Measurements from ENCODE around the gene MCAM. TPM values are rescaled to one million over a fixed set of nuclear protein-coding genes. Genes with fewer than 3 reads are reported as not detected.

The MCAM gene
- total RNA-seq, 4 donors from 2014 or later, result 612 to 1,198 (median 830) TPM

DNA sequence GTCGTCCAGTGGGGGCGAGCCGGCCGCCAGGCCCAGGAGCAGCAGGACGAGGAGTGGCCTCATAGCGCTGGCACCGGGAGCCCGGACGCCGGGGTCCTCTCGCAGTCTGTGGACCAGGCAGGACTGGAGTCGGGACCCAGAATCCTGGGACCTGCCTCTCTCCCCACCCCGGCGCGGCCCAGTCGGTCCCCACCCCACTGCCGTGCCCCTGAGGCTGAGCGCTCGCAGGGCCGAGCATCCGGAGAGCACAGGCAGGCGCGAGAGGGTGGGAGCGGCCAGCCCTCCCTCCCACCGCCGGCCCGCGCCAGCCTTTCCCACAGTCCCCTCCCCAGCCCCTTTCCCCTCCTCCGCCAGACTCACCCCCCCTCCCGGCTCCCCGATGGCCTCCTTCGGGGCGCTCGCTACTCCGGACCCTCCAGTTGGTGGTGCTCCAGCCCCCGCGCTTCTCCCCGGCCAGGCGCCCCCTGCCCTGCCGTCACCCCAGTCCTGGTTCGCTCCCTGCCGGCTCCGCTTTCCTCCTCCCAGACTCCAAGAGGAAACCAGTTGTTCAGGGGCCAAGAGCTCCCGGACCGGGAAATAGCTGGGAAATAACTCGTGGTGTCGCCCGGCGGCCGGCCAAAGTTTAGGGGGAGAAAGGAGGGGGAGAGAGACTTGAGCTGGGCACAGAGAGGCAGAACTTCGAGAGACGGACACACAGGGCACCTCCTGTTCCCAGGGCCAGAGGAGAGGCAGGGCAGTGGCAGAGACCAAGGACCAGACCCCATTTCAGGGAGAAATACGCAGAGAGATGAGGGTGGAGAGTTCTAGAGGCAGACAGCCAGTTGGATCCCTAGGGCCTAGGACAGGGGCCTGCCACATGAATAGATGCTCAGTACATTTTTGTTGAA lies 23.6 kb upstream of the MCAM start, which contains the start of gene C1QTNF5:
Gene C1QTNF5, minus strand, starts transcription at position 549 of the 887 bp plus-strand sequence. Its CDS starts 486 bp downstream, at position 63.
- Histone ChIP-seq H3K27ac (peak within 1 kb of the TSS; percentile 83 to 97 (median 94)), H3K4me1 (peaks cover 0 to 61% (median 32%) of the 10 kb centered on the region in 4 donors), H3K9me3 (no peaks in the 10 kb centered on the region), H3K4me3 (peak within 1 kb of the TSS; percentile 53 to 74 (median 63)), H3K27me3 (no peaks in the 10 kb centered on the region), H3K36me3 (peaks cover 0 to 22% (median 0%) of the 10 kb centered on the region in 3 donors)
- peak; percentile 76 to 92 for DNase-seq (ENCODE audit: low spot score in 2 of 2)
- WGBS, 2 donors, result 1 to 2% methylated on average over 24 to 43 of the region's 53 CpGs
- TF ChIP-seq POLR2A (IDR thresholded peaks at IDR 0.05), result peak in 1 of 2 donors; percentile 42
- TF ChIP-seq EP300 (IDR thresholded peaks at IDR 0.05), result peak in 1 of 2 donors; percentile 80
- TF ChIP-seq, protein P1, sequence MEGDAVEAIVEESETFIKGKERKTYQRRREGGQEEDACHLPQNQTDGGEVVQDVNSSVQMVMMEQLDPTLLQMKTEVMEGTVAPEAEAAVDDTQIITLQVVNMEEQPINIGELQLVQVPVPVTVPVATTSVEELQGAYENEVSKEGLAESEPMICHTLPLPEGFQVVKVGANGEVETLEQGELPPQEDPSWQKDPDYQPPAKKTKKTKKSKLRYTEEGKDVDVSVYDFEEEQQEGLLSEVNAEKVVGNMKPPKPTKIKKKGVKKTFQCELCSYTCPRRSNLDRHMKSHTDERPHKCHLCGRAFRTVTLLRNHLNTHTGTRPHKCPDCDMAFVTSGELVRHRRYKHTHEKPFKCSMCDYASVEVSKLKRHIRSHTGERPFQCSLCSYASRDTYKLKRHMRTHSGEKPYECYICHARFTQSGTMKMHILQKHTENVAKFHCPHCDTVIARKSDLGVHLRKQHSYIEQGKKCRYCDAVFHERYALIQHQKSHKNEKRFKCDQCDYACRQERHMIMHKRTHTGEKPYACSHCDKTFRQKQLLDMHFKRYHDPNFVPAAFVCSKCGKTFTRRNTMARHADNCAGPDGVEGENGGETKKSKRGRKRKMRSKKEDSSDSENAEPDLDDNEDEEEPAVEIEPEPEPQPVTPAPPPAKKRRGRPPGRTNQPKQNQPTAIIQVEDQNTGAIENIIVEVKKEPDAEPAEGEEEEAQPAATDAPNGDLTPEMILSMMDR (IDR thresholded peaks at IDR 0.05), result no peak

DNA sequence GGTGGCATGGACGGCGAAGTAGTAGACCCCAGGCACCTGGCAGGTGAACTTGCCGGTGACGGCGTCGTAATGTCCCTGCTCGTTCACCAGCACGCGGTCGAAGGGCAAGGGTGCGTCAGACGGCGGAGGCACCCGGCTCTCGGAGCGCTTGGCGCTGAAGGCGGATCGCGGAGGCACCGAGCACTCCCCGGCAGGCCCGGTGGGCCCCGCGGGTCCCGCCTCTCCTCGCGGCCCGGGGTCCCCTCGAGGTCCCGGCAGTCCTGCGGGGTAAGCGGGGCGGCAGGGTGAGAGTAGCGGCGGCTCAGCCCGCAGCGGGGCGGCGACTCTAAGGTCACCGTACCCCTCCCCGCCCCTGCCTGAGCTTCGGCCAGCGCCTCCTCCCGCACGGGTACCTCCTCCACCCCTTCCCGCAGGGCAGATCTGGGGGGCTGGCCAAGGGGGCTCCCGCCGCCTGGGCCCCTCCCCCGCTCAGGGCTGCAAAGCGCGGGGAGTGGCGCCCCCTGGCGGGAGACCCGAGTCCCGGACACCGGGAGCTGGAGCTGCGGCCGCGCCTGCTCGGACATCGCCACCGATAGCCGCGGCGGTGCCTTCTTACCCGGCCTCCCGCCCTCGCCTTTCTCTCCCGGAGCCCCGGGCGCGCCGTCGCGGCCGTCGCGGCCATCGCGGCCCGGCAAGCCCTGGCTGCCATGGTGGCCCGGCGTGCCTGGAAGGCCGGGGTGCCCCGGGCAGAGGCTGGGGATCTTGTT lies 22.8 kb upstream of the MCAM start:
- Histone ChIP-seq H3K27me3 (no peaks in the 10 kb centered on the region), H3K36me3 (peaks cover 0 to 23% (median 0%) of the 10 kb centered on the region in 3 donors), H3K4me1 (peaks cover 0 to 69% (median 40%) of the 10 kb centered on the region in 4 donors), H3K9me3 (no peaks in the 10 kb centered on the region), H3K4me3 (peak overlapping the region; percentile 53 to 74 (median 63)), H3K27ac (peak overlapping the region; percentile 83 to 97 (median 94))
- peak in 1 of 2 donors; percentile 40 for DNase-seq (ENCODE audit: low spot score in 2 of 2)
- TF ChIP-seq EP300 (IDR thresholded peaks at IDR 0.05), result peak in 1 of 2 donors; percentile 37
- peak; percentile 25 to 45 for TF ChIP-seq POLR2A (IDR thresholded peaks at IDR 0.05)
- TF ChIP-seq, protein P1 (IDR thresholded peaks at IDR 0.05), result peak; percentile 76 to 98 (median 97)
- WGBS, 2 donors, result 3 to 8% methylated on average over 27 to 35 of the region's 86 CpGs

DNA sequence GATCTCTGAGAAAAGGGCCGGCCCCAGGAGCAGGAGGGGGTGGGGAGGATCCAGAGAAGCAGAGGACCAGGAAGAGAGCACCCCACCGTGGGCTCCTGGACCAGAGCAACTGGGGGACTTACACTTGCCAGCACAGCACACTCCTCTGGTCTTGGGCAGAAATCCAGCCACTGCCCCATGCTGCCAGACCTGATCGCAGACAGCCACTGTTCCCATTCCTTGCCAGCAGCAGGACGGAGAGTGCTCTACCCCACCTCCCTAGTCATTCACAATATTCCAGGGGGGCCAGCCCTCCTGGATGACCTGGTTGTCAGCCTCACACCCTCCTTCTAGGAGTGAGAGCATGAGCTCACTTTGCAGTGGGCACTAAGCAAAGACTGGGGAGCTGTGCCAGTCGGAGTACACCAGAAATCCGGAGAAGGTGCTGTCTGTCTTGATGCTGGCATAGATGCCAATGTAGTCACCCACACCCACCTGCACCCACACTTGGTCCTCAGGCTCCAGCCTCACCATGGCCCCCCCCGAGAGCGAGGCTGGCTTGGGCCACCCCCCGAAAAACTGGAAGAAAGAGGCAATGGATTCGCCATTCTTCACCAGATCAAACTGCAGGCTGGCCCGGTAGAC lies 22.1 kb upstream of the MCAM start:
- Histone ChIP-seq H3K4me3 (peak overlapping the region; percentile 53 to 74 (median 63)), H3K9me3 (no peaks in the 10 kb centered on the region), H3K36me3 (peaks cover 0 to 23% (median 0%) of the 10 kb centered on the region in 3 donors), H3K27me3 (no peaks in the 10 kb centered on the region), H3K27ac (peak overlapping the region; percentile 7 to 97 (median 89)), H3K4me1 (peaks cover 0 to 70% (median 41%) of the 10 kb centered on the region in 4 donors)
- DNase-seq (ENCODE audit: low spot score in 2 of 2), result no peak
- WGBS, 2 donors, result 25 to 42% methylated on average over 11 of the region's 11 CpGs
- TF ChIP-seq, protein P1 (IDR thresholded peaks at IDR 0.05), result no peak
- no peak for TF ChIP-seq EP300 (IDR thresholded peaks at IDR 0.05)
- no peak for TF ChIP-seq POLR2A (IDR thresholded peaks at IDR 0.05)

DNA sequence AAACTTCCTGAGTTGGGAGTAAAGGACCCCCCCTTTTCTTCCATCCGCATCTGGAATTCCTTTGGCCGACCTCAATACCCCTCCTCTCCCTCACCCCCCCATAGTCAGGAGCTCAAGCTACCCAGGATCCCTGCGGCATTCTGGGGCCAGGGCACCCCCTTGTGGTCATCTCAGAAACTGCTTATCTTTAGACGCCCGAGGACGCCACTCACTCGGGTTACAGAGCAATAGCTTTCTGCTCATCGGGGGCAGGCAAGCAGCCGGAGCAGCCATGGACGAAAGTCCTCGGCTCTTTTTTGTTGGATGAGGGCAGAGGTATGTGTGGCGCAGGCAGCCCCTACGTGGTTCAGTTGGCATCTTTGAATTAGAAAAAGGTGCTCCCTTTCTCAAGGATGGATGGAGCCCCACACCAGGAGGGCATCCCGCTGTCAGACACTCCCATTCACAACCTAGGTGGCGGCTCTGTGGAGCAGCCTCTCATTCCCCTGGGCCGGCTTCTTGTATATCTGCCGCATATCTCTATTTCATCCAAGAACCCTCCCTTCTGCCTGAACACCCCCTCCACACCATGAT lies 21.5 kb upstream of the MCAM start:
- Histone ChIP-seq H3K36me3 (peaks cover 0 to 23% (median 0%) of the 10 kb centered on the region in 3 donors), H3K9me3 (no peaks in the 10 kb centered on the region), H3K27me3 (no peaks in the 10 kb centered on the region), H3K4me3 (peak overlapping the region in 1 of 4 donors; percentile 63), H3K27ac (peak overlapping the region; percentile 7 to 97 (median 61)), H3K4me1 (peaks cover 0 to 74% (median 41%) of the 10 kb centered on the region in 4 donors)
- TF ChIP-seq POLR2A (IDR thresholded peaks at IDR 0.05), result no peak
- TF ChIP-seq, protein P1 (IDR thresholded peaks at IDR 0.05), result peak; percentile 73 to 89 (median 84)
- 11 to 17% methylated on average over 17 of the region's 17 CpGs for WGBS, 2 donors
- DNase-seq (ENCODE audit: low spot score in 2 of 2), result peak; percentile 52 to 79

Measured in tibial nerve (tissue), 4 donors.